GM12874 (cell line): ENCODE measurements around the gene WT1.

Experiments used
- CTCF ChIP-seq: IDR thresholded peaks from 2 replicates; pipeline ENCODE4 v1.5.1; 2011; ENCODE audit warnings: low read depth, mild to moderate bottlenecking, control low read depth, low read length, moderate library complexity; ENCODE audit not compliant: insufficient read depth

WT1 gene

GRCh38 chr11:32438346-32438865 is 3.1 kb upstream of the WT1 start:
- no peak for TF ChIP-seq CTCF

GRCh38 chr11:32437495-32438345 is 2.4 kb upstream of the WT1 start:
- TF ChIP-seq CTCF: no peak

- TF ChIP-seq CTCF: no peak
Measured at GRCh38 chr11:32436751-32437494, 1.6 kb upstream of the WT1 start.

- TF ChIP-seq CTCF: no peak
Measured at GRCh38 chr11:32435942-32436750, 807 bp upstream of the WT1 start.

- TF ChIP-seq CTCF: no peak
Measured at GRCh38 chr11:32435152-32435480, 223 bp downstream of the WT1 start.

- no peak for TF ChIP-seq CTCF
Measured at GRCh38 chr11:32434356-32435151, 785 bp downstream of the WT1 start.
